SK-N-SH treated with all-trans-retinoic acid at 6 μM for 48 hours (cell line): Measurements from ENCODE around the gene RSKR.

Experiments
- ATAC-seq: fragments of 200-7000 bp; cut with Tn5 transposase; 3 replicates; pipeline ENCODE4 v1.9.1; 2020; ENCODE audit warnings: mild to moderate bottlenecking, moderate library complexity
- ARNTL ChIP-seq: fragments of 450-650 bp; formaldehyde crosslinking; IDR thresholded peaks from 2 replicates; pipeline ENCODE4 v1.5.0; 2020; ENCODE audit warnings: low read depth, mild to moderate bottlenecking, moderate library complexity, borderline replicate concordance
- BACH2 ChIP-seq: fragments of 250-450 bp; sonication (Bioruptor Pico); IDR thresholded peaks from 2 replicates; pipeline ENCODE4 v1.9.0; 2021; ENCODE audit warnings: mild to moderate bottlenecking, borderline replicate concordance
- GLIS3 ChIP-seq: fragments of 250-450 bp; sonication (Bioruptor Pico); IDR thresholded peaks from 2 replicates; pipeline ENCODE4 v1.5.0; 2020; ENCODE audit warnings: mild to moderate bottlenecking, moderate library complexity
- ISL1 ChIP-seq: fragments of 250-450 bp; sonication (Bioruptor Pico); IDR thresholded peaks from 2 replicates; pipeline ENCODE4 v2.1.2; 2022; ENCODE audit warnings: mild to moderate bottlenecking, moderate library complexity
- PPARA ChIP-seq: fragments of 250-450 bp; sonication (Bioruptor Pico); IDR thresholded peaks from 2 replicates; pipeline ENCODE4 v1.5.0; 2020; ENCODE audit warnings: mild to moderate bottlenecking, borderline replicate concordance
- RARB ChIP-seq: fragments of 250-450 bp; sonication (Bioruptor Pico); IDR thresholded peaks from 2 replicates; pipeline ENCODE4 v1.8.0; 2021; ENCODE audit warnings: mild to moderate bottlenecking, moderate library complexity
- SNAI2 ChIP-seq: fragments of 250-450 bp; sonication (Bioruptor Pico); IDR thresholded peaks from 2 replicates; pipeline ENCODE4 v1.5.0; 2020; ENCODE audit warnings: mild to moderate bottlenecking, moderate library complexity
- ZC3H10 ChIP-seq: fragments of 250-450 bp; sonication (Bioruptor Pico); IDR thresholded peaks from 2 replicates; pipeline ENCODE4 v1.5.1; 2021; ENCODE audit warnings: mild to moderate bottlenecking, moderate library complexity
- ZFP3 ChIP-seq: fragments of 250-450 bp; sonication (Bioruptor Pico); IDR thresholded peaks from 2 replicates; pipeline ENCODE4 v1.5.0; 2020; ENCODE audit warnings: mild to moderate bottlenecking, moderate library complexity
- ZFP30 ChIP-seq: fragments of 450-650 bp; formaldehyde crosslinking; IDR thresholded peaks from 2 replicates; pipeline ENCODE4 v1.5.0; 2022; ENCODE audit warnings: mild to moderate bottlenecking, moderate library complexity
- ZNF565 ChIP-seq: fragments of 450-650 bp; formaldehyde crosslinking; conservative IDR thresholded peaks from 2 replicates; pipeline ENCODE4 v1.5.0; 2020; ENCODE audit warnings: low read depth, mild to moderate bottlenecking, moderate library complexity
- ZNF70 ChIP-seq: fragments of 450-650 bp; formaldehyde crosslinking; IDR thresholded peaks from 2 replicates; pipeline ENCODE4 v1.5.0; 2020; ENCODE audit warnings: mild to moderate bottlenecking, moderate library complexity
- ZNF8 ChIP-seq: fragments of 450-650 bp; formaldehyde crosslinking; IDR thresholded peaks from 2 replicates; pipeline ENCODE4 v1.5.0; 2020; ENCODE audit warnings: mild to moderate bottlenecking, moderate library complexity
- TF ChIP-seq, protein P1 (sequence below): fragments of 250-450 bp; sonication (Bioruptor Pico); IDR thresholded peaks from 2 replicates; pipeline ENCODE4 v1.5.1; 2020; ENCODE audit warnings: low read depth, mild to moderate bottlenecking, moderate library complexity
- TF ChIP-seq, protein P2 (sequence below): fragments of 250-450 bp; sonication (Bioruptor Pico); IDR thresholded peaks from 2 replicates; pipeline ENCODE4 v1.8.0; 2021; ENCODE audit warnings: low read depth, mild to moderate bottlenecking, moderate library complexity, borderline replicate concordance
- TF ChIP-seq, protein P3 (sequence below): fragments of 250-450 bp; sonication (Bioruptor Pico); IDR thresholded peaks from 2 replicates; pipeline ENCODE4 v1.5.1; 2021; ENCODE audit warnings: mild to moderate bottlenecking, moderate library complexity
- TF ChIP-seq, protein P4 (sequence below): fragments of 250-450 bp; sonication (Bioruptor Pico); IDR thresholded peaks from 2 replicates; pipeline ENCODE4 v1.8.0; 2020; ENCODE audit warnings: mild to moderate bottlenecking, moderate library complexity, borderline replicate concordance

Gene RSKR

DNA sequence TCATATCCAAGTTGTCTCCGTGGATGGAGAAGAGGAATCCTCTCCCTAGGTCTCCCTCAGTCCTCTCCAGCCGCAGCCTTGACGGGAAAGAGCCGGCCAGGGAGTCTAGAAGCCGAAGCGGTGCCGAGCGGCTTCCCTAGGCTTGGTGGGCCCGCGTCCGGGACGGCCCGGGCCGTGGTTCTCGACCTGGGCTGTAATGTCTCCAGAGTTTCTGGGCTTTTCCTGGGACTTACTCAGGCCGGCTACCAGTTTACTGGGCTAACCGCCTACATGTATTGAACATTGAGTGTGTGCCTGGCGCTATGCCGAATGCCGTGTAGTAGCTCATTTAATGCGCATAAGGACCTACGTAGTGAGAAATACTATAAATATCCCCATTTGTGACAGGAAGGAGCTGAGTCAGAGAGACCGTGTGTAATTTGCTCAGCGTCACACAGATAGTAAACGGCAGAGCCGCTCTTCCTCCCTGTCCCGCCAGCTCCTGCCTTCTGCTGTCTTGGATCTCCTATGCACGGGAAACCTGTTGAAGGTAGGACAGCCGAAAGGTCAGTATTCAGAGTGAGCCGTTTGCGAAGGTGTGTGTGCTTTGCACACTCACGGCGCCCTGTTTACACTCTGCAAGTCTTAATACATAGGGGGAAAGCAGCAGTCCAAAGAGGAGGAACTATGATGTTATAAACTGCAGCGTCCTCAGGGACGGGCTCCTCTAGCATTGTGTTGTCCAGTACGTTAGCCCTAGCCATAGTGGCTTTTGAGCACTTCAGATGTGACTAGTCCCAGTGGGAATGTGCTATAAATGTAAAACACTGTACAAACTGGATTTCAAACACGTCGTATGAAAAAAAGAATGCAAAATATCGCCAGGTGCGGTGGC, 14.4 kb downstream of the RSKR start:
- TF ChIP-seq ZNF565 (no peak), ZNF70 (CRISPR knock-in tag) (no peak), SNAI2 (CRISPR knock-in tag) (no peak), ZFP30 (CRISPR knock-in tag) (no peak), ZC3H10 (CRISPR knock-in tag) (no peak), BACH2 (CRISPR knock-in tag) (no peak), ZFP3 (no peak), ZNF8 (CRISPR knock-in tag) (no peak)
- TF ChIP-seq, protein P1, sequence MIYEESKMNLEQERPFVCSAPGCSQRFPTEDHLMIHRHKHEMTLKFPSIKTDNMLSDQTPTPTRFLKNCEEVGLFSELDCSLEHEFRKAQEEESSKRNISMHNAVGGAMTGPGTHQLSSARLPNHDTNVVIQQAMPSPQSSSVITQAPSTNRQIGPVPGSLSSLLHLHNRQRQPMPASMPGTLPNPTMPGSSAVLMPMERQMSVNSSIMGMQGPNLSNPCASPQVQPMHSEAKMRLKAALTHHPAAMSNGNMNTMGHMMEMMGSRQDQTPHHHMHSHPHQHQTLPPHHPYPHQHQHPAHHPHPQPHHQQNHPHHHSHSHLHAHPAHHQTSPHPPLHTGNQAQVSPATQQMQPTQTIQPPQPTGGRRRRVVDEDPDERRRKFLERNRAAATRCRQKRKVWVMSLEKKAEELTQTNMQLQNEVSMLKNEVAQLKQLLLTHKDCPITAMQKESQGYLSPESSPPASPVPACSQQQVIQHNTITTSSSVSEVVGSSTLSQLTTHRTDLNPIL (CRISPR knock-in tag) = no peak
- peak; percentile 77 for ATAC-seq

- peak; percentile 95 for ATAC-seq
- no peak for TF ChIP-seq ZFP3
- TF ChIP-seq ARNTL (CRISPR knock-in tag) = no peak
- TF ChIP-seq ZFP30 (CRISPR knock-in tag) = no peak
- TF ChIP-seq ZNF8 (CRISPR knock-in tag) = no peak
- TF ChIP-seq, protein P1 (CRISPR knock-in tag) = no peak
Measured at GRCh38 chr17:28598799-28599310, 15.1 kb downstream of the RSKR start, which contains the start of gene SPAG5. SPAG5 (minus strand) TSS chr17:28599025; CDS start chr17:28598946, 79 bp downstream.

- TF ChIP-seq ZC3H10 (CRISPR knock-in tag) = no peak
- TF ChIP-seq, protein P2, sequence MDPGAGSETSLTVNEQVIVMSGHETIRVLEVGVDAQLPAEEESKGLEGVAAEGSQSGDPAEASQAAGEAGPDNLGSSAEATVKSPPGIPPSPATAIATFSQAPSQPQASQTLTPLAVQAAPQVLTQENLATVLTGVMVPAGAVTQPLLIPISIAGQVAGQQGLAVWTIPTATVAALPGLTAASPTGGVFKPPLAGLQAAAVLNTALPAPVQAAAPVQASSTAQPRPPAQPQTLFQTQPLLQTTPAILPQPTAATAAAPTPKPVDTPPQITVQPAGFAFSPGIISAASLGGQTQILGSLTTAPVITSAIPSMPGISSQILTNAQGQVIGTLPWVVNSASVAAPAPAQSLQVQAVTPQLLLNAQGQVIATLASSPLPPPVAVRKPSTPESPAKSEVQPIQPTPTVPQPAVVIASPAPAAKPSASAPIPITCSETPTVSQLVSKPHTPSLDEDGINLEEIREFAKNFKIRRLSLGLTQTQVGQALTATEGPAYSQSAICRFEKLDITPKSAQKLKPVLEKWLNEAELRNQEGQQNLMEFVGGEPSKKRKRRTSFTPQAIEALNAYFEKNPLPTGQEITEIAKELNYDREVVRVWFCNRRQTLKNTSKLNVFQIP (CRISPR knock-in tag) = no peak
- TF ChIP-seq ARNTL (CRISPR knock-in tag) = no peak
- no peak for TF ChIP-seq PPARA
- no peak for TF ChIP-seq GLIS3 (CRISPR knock-in tag)
- TF ChIP-seq, protein P3, sequence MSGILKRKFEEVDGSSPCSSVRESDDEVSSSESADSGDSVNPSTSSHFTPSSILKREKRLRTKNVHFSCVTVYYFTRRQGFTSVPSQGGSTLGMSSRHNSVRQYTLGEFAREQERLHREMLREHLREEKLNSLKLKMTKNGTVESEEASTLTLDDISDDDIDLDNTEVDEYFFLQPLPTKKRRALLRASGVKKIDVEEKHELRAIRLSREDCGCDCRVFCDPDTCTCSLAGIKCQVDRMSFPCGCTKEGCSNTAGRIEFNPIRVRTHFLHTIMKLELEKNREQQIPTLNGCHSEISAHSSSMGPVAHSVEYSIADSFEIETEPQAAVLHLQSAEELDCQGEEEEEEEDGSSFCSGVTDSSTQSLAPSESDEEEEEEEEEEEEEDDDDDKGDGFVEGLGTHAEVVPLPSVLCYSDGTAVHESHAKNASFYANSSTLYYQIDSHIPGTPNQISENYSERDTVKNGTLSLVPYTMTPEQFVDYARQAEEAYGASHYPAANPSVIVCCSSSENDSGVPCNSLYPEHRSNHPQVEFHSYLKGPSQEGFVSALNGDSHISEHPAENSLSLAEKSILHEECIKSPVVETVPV (CRISPR knock-in tag) = no peak
- TF ChIP-seq ZFP30 (CRISPR knock-in tag) = no peak
- TF ChIP-seq ZFP3 = no peak
- peak; percentile 8 for ATAC-seq
Measured at GRCh38 chr17:28598389-28598788, 15.6 kb downstream of the RSKR start.

DNA sequence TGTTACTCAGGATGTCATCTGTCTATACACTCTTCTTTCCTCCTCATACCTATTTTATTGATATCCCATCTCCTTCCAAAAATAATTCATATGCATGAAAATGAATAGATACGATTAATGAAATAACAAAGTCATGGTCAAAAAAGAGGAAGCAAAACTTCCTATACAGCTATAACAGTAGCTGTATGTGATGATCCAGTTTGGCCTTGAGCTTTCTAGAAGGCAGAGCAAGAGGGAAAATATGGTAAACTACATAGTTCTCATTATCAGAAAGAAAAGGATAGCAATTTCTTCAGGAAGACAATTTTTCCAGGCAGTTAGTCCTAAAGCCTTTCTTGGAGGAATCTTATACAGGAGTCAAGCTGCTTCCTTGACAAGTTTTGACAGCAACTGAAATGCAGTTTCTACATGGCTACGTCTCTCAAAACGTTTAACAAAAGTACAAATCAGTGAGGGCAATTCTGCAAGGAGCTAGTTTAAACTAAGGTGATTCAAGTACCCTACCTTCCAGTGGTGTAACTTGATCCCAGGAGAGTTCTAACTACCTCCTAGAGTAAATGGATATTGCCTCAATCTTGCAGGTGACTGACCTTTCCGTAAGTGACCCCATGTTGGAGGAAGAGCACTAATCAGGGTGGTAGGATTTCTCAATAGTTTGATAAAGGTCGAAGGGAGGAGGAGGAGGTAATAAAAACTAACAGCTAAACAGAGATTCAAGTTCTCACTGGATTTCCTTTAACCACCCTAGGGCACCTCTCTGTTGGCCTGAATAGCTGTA, 16.2 kb downstream of the RSKR start:
- ATAC-seq = no peak
- TF ChIP-seq, protein P4, sequence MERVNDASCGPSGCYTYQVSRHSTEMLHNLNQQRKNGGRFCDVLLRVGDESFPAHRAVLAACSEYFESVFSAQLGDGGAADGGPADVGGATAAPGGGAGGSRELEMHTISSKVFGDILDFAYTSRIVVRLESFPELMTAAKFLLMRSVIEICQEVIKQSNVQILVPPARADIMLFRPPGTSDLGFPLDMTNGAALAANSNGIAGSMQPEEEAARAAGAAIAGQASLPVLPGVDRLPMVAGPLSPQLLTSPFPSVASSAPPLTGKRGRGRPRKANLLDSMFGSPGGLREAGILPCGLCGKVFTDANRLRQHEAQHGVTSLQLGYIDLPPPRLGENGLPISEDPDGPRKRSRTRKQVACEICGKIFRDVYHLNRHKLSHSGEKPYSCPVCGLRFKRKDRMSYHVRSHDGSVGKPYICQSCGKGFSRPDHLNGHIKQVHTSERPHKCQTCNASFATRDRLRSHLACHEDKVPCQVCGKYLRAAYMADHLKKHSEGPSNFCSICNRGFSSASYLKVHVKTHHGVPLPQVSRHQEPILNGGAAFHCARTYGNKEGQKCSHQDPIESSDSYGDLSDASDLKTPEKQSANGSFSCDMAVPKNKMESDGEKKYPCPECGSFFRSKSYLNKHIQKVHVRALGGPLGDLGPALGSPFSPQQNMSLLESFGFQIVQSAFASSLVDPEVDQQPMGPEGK (CRISPR knock-in tag) = no peak
- TF ChIP-seq ZFP3 (no peak), ZFP30 (CRISPR knock-in tag) (no peak), BACH2 (CRISPR knock-in tag) (no peak), ZC3H10 (CRISPR knock-in tag) (no peak), RARB (CRISPR knock-in tag) (no peak), ZNF70 (CRISPR knock-in tag) (no peak), ISL1 (no peak)
- TF ChIP-seq, protein P1 (CRISPR knock-in tag) = no peak
